Activated naive CD4-positive, alpha-beta T cell treated with anti-CD3 and anti-CD28 coated beads, Interleukin-2, amount 50 U/mL, for 16 hours (primary cell): Measurements from ENCODE around the gene INPP4A.

Experiments
- DNase-seq: peaks from one replicate; pipeline ENCODE4 v3.0.0-alpha.2; 2020

Gene INPP4A

GRCh38 chr2:98548920-98549818, 104.5 kb downstream of the INPP4A start:
- no peak for DNase-seq

GRCh38 chr2:98550165-98550564, 105.5 kb downstream of the INPP4A start:
- no peak for DNase-seq

GRCh38 chr2:98551316-98551715, 106.7 kb downstream of the INPP4A start:
- DNase-seq = no peak

- DNase-seq = no peak
Observed at GRCh38 chr2:98552499-98553179, 108.0 kb downstream of the INPP4A start.

GRCh38 chr2:98554116-98554861, 109.6 kb downstream of the INPP4A start:
- no peak for DNase-seq

GRCh38 chr2:98555696-98556095, 111.0 kb downstream of the INPP4A start:
- DNase-seq = no peak

GRCh38 chr2:98556344-98557033, 111.8 kb downstream of the INPP4A start:
- no peak for DNase-seq

- DNase-seq = no peak
Observed at GRCh38 chr2:98558852-98559530, 114.3 kb downstream of the INPP4A start.

- DNase-seq = no peak
Observed at GRCh38 chr2:98559581-98559980, 114.9 kb downstream of the INPP4A start.

GRCh38 chr2:98560256-98560771, 115.7 kb downstream of the INPP4A start:
- DNase-seq = no peak

GRCh38 chr2:98561018-98561417, 116.4 kb downstream of the INPP4A start:
- no peak for DNase-seq

GRCh38 chr2:98561902-98562695, 117.4 kb downstream of the INPP4A start:
- no peak for DNase-seq

GRCh38 chr2:98563394-98563793, 118.7 kb downstream of the INPP4A start:
- DNase-seq = no peak

- no peak for DNase-seq
Observed at GRCh38 chr2:98564541-98565132, 120.0 kb downstream of the INPP4A start.

- DNase-seq = no peak
Observed at GRCh38 chr2:98565286-98565860, 120.7 kb downstream of the INPP4A start.

- DNase-seq = no peak
Observed at GRCh38 chr2:98565941-98566340, 121.3 kb downstream of the INPP4A start.

- no peak for DNase-seq
Observed at GRCh38 chr2:98568161-98568956, 123.7 kb downstream of the INPP4A start.

- DNase-seq = peak; percentile 73
Observed at GRCh38 chr2:98569197-98569793, 124.6 kb downstream of the INPP4A start.

GRCh38 chr2:98569915-98570314, 125.3 kb downstream of the INPP4A start:
- no peak for DNase-seq
